GM21381 (cell line): ENCODE results near the gene DNTT.

Source experiments
- ATAC-seq: cut with Tn5 transposase; IDR thresholded peaks from one replicate; pipeline ENCODE4 v1.9.1; 2021; ENCODE audit warnings: mild to moderate bottlenecking, moderate library complexity; ENCODE audit not compliant: unreplicated experiment

DNTT gene

DNA sequence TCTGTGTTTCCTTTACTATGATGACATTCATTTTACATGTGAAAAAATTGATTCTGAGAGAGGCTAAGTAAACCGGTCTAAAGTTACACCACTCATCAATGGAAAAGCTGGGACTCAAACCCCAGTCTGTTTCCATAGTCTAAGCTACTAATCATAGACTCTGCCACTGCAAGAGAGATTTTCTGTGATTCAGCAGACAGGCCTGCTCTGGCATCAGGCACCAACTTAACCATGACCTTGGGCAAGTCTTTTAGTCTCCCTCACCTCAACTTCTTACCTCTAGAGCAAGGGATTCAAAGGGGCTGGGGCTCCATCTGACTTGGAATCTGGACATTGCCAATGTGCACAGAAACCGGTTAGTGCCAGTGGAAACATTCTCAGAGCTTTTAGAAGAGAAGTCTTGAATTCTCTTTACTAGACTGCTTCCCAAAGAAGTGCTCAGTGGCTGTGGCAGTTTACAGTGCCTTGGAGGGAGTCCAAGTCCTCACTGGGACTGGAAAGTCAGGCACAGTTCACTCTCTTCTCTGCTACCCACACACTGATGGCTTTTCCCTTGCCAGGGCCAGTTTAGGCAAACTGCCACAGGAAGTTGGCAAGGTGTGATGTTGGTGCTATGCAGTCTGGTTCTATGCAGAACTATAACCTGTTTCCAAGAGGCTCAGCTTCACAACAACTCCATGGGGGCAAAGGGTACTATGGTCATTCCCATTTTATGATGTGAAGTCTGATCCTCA is 28.4 kb upstream of the DNTT start:
- ATAC-seq, result no peak

DNA sequence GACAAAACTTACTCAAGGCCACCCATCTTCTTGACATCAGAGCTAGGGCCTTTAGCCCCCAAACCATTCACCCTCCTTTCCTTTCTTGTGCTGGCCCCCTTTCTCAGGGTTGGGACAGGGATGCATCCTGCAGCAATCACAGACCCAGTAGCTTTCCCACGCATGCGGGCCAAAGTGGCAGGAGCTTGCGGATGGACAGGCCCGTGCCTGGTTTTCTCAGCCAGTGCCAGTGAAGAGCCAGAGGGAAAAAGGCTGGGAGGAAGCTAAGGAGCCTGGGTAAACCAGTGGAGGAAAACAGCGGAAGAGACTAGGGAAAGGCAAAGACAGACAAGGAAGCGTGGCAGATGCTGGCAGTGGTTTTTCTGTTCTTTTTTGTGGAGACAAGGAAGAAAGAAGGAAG is 27.8 kb upstream of the DNTT start:
- ATAC-seq, result no peak

DNA sequence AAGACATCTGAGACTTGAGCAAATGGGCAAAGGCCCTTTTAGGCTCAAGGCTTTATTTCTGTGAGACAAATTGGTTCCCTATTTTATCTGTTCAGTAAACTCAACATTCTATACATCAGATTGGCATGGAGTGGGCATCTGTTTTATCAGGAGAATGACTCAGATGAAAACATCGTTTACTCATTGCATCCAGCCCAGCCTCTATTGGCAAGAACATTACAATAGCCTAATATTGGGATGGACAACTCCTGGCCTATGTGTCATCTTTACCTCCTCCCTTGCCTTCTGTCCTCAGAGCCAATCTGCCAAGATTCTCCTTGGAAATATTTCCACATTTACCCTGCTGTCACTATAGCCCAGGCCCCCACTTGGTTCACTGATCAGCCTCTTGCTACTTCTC is 27.4 kb upstream of the DNTT start:
- no peak for ATAC-seq

DNA sequence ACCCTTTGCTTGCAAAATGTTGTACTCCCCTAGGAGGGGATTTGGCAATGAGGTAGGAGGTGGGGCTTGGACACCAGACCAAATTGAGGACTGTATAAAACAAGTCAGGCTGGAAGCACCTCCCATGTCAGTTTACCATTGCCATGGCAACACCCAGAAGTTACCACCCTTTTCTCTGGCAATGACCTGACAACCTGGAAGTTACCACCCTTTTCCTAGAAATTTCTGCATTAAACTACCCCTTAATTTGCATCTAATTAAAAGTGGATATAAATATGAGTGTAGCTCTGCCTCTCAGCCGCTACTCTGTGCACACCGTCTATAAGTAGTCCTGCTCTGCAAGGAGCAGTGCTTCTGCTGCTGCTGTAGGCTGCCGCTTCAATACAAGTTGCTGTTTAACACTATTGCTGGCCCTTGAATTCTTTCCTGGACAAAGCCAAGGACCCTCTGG is 25.0 kb upstream of the DNTT start:
- no peak for ATAC-seq

DNA sequence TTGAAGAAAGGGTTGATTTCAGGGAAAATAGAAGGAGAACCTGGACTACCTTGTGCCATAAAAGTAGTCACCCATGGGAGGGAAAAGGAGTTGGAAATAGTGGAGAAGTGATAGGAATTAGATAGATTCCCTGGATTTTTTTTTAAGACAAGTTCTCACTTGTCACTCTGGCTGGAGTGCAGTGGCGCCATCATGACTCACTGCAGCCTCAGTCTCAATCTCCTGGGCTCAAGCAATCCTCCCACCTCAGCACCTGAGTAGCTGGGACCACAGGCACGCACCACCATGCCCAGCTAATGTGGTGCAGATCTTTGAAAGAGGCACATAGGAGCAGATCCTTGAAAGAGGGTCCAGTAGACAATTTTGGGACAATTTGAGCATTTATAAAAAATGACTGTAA is 23.4 kb upstream of the DNTT start:
- ATAC-seq, result no peak

DNA sequence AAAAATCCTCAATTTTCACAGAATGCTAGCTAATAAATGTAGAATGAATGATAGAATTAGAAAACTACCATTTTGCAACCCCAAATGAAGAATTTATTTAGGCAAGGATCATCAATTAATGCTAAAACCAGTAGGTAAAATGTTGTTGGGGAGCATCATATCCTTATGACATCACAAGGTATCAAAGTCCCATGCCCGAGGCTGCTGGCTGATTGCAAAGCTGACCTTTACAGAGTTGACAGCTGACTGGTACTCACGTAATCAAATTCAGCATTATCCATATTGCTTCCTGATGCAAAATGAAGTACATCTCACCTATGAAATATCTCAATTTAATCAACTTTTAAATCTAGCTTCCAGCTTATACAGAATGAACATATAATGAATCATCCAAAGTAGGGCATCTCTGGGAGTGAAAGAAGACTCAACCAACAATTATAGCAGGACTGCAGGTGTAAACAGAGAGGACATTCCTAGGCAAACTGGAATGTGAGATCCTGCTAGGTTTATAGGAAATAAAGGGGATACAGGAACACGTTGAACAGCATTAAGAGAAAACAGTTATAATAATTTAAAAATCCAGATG is 22.7 kb upstream of the DNTT start:
- ATAC-seq, result no peak

DNA sequence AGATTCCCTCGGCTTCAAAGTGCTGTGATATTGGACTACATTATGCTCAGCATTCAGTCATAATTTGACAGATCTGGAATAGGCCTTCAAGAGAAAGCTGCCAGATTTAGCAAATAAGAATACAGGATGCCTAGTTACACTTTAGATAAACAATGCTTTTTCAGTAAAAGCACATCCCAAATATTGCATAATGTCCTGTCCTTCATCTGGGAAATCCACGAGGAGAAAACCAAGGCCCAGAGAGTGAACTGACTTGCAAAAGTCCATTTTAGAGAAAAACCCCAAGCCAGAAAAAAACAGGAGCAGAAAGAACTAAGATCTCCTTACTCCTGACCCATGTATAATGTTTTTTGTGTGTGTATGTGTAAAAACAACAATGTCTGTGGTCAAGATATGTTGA is 20.9 kb upstream of the DNTT start:
- ATAC-seq, result no peak

DNA sequence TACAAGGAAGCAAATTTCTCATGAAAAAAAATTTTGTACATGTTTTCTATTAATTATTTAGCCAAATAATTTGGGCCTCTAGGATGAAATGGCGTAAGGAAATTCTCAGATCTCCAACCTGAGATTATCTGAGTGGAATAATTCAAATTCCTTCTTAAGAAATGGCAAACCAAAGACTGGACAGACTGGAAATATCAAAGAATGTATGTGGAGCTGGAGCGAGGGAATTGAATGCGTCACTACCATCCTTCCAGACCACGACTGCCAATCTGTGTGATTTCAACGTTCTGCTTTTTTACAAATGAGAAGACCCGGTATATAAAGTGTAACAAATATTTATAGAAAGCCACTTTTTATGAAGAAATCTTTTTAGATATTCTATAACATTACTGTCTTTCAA is 20.5 kb upstream of the DNTT start:
- no peak for ATAC-seq

DNA sequence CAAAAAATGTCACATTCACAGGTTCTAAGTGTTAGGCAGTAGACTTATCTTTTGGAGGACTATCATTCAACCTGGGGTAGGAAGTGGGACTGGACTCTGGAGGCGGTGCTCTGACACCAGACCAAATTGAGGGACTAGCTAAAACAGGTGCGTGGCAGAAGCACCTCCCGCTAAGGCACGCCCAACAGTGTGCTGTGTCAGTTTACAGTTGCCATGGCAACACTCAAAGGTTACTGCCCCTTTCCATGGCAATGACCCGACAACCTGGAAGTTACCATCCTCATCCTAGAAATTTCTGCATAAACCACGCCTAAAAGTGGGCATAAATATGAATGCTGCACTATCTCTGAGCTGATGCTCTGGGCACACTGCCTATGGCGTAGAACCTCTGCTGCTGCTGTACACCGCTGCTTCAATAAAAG is 18.9 kb upstream of the DNTT start:
- no peak for ATAC-seq

DNA sequence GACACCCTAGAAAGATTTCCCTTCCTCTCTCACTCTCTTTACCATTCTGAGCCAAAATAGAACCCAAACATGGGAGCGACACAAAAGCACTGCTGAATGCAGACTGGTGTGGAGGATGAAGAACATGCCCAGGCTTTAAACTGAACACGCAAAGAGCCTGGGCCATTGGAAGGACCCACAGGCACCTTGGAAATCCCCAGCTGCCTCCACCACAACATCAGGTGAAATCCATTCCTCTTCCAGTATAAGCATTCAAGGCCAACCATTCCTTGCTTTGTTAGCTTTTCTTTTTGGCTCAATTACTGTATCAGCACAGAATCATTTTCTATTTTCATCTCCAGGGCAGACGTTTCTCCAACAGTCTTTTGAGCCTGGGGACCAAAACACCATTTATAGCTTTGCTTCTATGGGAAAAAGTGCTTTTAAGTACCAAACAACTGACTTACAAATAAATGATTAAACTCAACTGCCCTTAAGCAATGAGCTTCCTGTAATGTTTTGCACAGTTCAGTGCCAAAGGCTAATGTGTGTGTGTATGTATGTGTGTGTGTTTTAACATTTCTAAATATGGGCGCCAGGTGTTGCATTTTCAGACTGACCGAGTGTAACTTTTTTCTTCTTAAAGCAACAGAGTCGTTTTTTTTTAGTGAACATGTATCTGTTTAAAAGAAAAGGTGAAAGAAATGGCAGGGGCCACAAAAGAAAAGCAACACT is 16.7 kb upstream of the DNTT start:
- peak; percentile 70 for ATAC-seq

DNA sequence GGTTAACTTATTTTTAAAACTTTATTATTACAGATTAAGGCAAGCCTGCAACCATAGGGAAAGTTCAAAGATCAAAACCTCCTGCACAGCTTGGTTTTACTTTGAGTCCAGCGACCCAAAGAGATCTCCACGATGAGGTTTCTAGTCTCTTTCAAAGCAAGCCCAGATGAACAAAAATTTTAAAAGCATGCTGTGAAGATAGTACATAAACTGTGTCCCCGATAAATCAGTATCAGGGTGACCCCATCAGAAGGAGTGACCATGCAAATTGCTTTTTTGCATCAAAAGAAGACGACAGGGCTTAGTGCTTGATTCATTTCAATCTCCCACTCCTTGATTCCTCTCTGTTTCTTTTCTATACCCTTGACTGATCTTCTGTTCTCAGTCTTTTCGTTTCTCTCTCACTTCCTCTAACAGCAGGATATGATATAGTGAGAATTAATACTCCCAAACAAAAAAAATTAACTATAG is 16.0 kb upstream of the DNTT start:
- ATAC-seq, result peak; percentile 70

DNA sequence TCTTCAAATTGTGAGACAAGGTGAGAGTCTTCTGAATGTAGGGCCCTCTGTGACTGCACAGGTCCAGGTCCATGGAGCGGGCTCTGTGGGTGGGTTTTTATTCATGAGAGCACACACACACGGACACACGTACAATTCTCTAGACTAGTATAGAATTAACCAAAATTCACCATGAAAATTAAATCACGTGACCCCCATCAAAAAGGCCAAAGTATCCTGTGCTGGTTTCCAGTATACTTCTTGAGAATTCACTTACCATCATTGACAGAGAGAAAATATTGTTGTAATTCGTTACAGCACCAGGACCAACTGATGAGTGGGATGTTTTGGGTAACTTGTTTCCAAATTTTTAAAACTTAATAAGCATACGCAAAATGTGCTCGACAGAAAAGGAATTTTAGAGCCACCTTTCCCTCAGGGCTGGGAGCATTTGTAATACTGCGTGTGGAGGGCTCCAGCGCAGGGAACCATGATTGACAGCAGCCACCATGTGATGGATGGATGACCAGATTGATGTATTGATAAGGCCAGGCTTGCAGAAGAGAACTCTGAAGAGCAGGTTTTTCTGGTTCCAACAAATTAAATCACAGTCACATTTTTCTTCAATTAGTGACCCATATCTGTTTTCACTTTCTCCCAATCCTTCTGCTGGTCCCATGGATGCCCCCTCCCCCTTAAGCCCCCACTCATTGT is 14.9 kb upstream of the DNTT start:
- ATAC-seq, result no peak

DNA sequence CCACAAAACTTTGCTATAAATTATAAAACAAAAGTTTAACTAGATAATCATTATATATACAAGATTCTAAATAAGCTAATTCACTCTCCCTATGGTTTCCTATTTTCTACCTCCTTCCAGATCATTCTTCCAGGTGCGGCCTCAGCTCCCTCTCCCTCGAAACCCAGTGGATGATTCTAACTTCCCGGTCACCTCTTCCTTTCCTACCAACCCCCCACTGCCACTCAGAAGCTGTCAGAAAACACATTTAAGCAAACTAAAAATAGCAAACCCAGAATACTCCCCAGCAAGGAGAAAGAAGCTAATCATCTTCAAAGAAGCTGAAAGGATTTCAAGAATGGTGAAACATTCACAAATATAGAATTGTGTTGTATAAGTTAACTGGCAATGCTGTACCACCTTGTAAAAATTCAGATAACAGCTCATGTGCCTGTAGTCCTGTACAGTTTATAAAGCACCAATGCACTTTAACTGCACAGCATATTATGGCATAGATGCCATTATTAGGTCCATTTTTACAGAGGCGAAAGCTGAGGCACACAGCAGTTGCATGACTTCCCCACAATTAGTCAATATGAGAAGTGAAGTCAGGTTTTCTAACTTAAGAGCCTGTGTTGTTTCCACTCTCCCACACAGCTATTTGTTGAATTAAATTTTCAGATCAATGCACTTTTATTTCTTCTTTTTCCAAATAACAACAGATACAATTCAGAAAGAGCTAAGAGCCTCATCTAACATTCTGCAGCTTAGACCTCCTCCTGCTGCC is 13.7 kb upstream of the DNTT start:
- no peak for ATAC-seq

DNA sequence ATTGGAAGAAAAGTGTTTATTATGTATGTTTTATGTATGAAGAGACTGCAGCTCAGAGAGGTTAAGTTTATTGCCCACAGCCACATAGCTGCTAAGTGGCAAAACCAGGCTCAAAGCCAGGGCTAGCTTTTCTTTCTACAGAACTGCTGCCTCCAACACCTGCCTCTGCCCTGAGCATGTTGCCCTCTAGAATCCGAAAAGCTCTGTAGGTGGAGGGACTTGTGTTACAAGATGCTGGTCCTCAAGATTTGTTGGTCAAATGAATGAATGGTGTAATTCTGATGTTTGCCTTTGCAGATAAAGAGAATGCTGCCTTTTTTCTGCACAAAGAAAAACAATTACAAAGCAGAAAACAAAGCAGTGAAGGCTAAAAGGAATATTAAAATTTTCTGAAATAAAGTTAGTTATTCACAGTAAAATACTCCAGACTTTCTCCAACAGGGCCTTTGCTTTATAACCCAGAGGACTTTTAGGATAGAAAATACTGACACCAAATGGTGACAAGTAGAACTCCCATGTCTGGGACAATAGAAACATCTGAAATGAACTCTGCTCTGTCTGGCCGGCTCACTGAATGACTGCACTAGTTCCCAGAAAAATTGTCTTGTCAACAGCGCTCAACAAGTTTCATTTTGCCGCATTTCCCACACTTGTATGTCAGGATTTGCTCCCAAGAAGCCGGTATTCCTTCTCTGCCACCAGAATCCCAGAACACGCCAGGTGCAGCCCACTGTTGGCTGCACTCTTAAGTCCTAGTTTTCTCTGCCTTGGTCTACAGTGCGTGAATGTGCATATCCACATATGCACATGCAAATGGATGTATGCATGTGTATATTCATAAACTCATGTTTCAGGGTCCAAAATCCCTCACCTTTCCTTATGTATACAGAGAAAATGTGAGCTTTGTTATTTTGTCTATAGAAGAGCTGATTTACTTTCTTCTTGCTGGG is 11.0 kb upstream of the DNTT start:
- no peak for ATAC-seq

DNA sequence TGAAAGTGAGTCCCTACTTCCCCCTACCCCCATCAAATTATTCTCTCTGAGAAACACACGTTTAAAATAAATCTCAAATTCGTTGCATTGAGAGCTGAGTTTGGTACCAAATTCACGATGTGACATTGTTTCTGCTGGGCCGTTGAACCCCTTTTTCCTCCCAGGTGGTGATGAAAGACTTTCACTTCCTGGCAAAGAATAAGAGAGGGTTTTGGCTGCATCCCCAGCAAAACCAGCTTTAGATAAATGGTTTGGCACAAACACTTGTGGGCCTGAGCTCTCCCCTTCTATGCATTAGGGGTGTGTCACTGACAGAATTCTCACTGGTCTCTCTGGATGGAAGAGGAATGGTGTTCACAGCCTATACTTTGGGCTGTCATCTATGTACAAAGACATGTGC is 8.8 kb upstream of the DNTT start:
- ATAC-seq, result no peak

DNA sequence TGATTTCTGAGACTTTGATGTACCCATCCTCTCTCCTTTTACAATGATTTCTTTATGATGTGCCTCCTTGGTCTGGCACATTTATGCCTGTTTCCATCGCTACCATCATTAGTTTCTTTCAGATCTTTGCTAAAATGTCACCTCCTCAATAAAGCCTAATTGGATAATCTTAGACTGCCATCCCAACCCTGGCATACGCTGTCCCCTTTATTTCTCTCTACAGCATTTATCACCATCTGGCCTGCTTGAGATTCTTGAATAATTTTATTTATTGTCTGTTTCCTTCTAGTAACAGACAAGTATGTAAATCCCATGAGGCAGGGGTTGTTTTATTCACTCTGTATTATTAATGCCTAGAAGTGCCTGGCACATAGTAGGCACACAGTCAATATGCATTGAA is 6.7 kb upstream of the DNTT start:
- ATAC-seq, result no peak

DNA sequence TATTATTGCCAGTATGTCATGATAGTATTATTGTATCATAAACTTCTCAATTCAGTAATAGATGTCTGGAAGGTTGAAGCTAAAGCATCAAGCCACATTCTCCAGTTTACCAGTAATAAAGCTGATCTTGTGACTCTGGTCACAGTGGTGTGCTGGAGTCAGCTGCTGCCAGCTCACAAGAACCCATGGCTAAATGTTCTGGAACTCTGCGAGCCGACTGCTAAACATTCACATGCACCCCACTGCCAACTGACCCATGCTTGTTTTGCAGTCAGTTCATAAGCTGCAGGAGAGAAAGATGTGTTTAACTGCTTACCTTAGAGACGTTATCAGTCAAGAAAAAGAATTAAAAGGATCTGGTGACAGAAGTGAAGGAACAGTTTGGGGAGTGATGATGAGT is 5.9 kb upstream of the DNTT start:
- no peak for ATAC-seq

DNA sequence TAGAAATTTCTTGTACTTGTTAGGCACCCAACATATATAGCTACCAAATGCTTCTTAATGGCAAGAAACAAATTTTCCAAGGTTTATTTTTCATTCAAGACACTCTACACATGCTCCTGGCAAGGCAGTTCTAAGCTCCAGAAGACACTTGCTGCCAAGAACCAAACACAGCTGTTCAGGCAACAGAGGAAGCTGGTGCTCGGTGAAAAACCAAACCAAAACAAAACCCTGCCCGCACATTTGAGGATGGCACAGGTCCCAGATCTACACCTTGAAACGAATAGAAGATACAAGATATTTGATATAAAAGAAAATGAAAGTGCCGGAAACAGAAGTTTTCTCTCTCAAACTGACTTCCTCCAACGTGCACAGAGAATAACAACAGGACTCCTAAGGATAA is 4.9 kb upstream of the DNTT start:
- ATAC-seq, result no peak

DNA sequence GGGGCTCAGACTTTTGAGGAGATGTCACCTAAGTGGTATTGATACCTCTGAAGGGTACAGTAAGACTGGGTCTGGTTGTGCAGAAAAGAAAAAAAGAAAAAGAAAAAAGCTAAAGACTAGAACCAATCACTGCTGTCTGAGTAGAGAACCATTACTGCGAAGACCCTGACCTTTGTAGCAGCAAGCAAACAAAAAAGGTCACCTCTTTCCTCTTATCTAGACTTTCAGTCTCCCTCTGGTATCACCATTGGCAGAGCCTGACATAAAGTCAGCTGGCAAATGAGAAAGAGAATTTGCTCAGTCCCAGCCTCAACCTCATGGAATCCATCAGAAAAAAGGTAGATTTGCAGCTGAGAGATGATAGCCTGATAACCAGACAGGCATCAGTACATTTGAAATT is 2.6 kb upstream of the DNTT start:
- no peak for ATAC-seq

DNA sequence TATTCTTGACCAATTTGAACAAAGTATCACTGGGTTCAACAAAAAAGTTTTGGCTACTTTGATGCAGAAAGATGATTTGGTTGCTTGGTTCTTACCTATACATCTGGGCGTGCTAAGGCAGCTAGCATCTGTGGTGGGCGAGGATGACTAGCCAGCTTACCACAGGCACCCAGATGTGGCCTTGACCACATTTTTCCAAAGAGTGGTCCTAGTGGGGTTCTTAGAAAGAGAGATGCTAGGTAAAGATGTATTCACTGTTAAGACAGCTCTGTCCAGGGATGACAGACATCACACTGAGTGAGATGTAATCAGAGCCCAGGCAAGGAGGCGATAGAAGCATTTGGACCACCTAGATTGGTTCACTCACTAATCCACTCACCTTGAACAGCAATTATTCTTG is 785 bp downstream of the DNTT start:
- no peak for ATAC-seq
